ENCODE results near the gene SSX7. TPM values are rescaled to one million over a fixed set of nuclear protein-coding genes. Genes with fewer than 3 reads are reported as not detected.
"Not testable (repeated sequence)": the region's sequence is repeated elsewhere in the genome, so short reads cannot be mapped to it uniquely, and the experiment has no call there.

Gene SSX7
- total RNA-seq (2014; rRNA removed; shearing (Covaris generic)): not detected in 2 replicates

GRCh38 chrX:52654800-52655199 lies at the start of gene SSX7:
Gene SSX7 (minus strand): TSS chrX:52654900. CDS start chrX:52653472, 1,428 bp downstream.
- DNase-seq (ENCODE audit: low spot score): not testable (repeated sequence)

GRCh38 chrX:52692034-52692433 lies 37.3 kb upstream of the SSX7 start:
- in situ Hi-C loops (cut with HindIII; ENCODE audit: low sequenced_read_pairs); DNase-seq (ENCODE audit: low spot score): not testable (repeated sequence)

More at GRCh38 chrX:52654800-52655199, at the start of gene SSX7:
- in situ Hi-C loops (cut with HindIII; ENCODE audit: low sequenced_read_pairs): not testable (repeated sequence)

GRCh38 chrX:52662218-52662617 lies 7.5 kb upstream of the SSX7 start:
- DNase-seq (ENCODE audit: low spot score); in situ Hi-C loops (cut with HindIII; ENCODE audit: low sequenced_read_pairs): not testable (repeated sequence)

GRCh38 chrX:52655475-52655874 lies 775 bp upstream of the SSX7 start:
- DNase-seq (ENCODE audit: low spot score); in situ Hi-C loops (cut with HindIII; ENCODE audit: low sequenced_read_pairs): not testable (repeated sequence)

- DNase-seq (ENCODE audit: low spot score); in situ Hi-C loops (cut with HindIII; ENCODE audit: low sequenced_read_pairs): not testable (repeated sequence)
These were observed 4.0 kb downstream of the SSX7 start for GRCh38 chrX:52650676-52651075.

- in situ Hi-C loops (cut with HindIII; ENCODE audit: low sequenced_read_pairs); DNase-seq (ENCODE audit: low spot score): not testable (repeated sequence)
These were observed 5.7 kb downstream of the SSX7 start for GRCh38 chrX:52648956-52649355.

GRCh38 chrX:52628483-52628882 lies 26.2 kb downstream of the SSX7 start:
- in situ Hi-C loops (cut with HindIII; ENCODE audit: low sequenced_read_pairs); DNase-seq (ENCODE audit: low spot score): not testable (repeated sequence)

GRCh38 chrX:52620661-52621060 lies 34.0 kb downstream of the SSX7 start:
- in situ Hi-C loops (cut with HindIII; ENCODE audit: low sequenced_read_pairs); DNase-seq (ENCODE audit: low spot score): not testable (repeated sequence)

- in situ Hi-C loops (cut with HindIII; ENCODE audit: low sequenced_read_pairs): no loop called here
- DNase-seq (ENCODE audit: low spot score): no peak
These were observed 45.7 kb downstream of the SSX7 start for GRCh38 chrX:52608961-52609360.

GRCh38 chrX:52603151-52603550 lies 51.5 kb downstream of the SSX7 start:
- DNase-seq (ENCODE audit: low spot score); in situ Hi-C loops (cut with HindIII; ENCODE audit: low sequenced_read_pairs): not testable (repeated sequence)

GRCh38 chrX:52598886-52599285 lies 55.8 kb downstream of the SSX7 start:
- in situ Hi-C loops (cut with HindIII; ENCODE audit: low sequenced_read_pairs): no loop called here
- DNase-seq (ENCODE audit: low spot score): no peak

GRCh38 chrX:52594658-52595057 lies 60.0 kb downstream of the SSX7 start:
- in situ Hi-C loops (cut with HindIII; ENCODE audit: low sequenced_read_pairs): no loop called here

More at GRCh38 chrX:52594658-52595057, 60.0 kb downstream of the SSX7 start:
- DNase-seq (ENCODE audit: low spot score): no peak

Other genes with a start within 250 kb of the SSX7 start
- not detected in 2 replicates for gene XAGE1A, start 159.1 kb downstream of the SSX7 start, total RNA-seq (2014; rRNA removed; shearing (Covaris generic))
- gene XAGE1B, start 137.8 kb downstream of the SSX7 start, total RNA-seq (2014; rRNA removed; shearing (Covaris generic)): not detected in 2 replicates
- gene SSX2, start 52.3 kb upstream of the SSX7 start, total RNA-seq (2014; rRNA removed; shearing (Covaris generic)): not detected in 2 replicates
- not detected in 2 replicates for gene SSX2B, start 96.4 kb upstream of the SSX7 start, total RNA-seq (2014; rRNA removed; shearing (Covaris generic))
- gene SPANXN5, start 142.5 kb upstream of the SSX7 start, total RNA-seq (2014; rRNA removed; shearing (Covaris generic)): not detected in 2 replicates
- gene XAGE5, start 156.4 kb upstream of the SSX7 start, total RNA-seq (2014; rRNA removed; shearing (Covaris generic)): not detected in 2 replicates
- gene XAGE3, start 213.2 kb upstream of the SSX7 start, total RNA-seq (2014; rRNA removed; shearing (Covaris generic)): not detected in 2 replicates
- 15.3 and 23.1 TPM in 2 replicates for gene FAM156B, start 242.4 kb upstream of the SSX7 start, total RNA-seq (2014; rRNA removed; shearing (Covaris generic))

Data from G401 (cell line).